CD4-positive, alpha-beta T cell treated with Interleukin-15 for 1 hour (primary cell): ENCODE results near the gene SLCO1B1.
"Not testable (repeated sequence)": the region's sequence is repeated elsewhere in the genome, so short reads cannot be mapped to it uniquely, and the experiment has no call there.

ENCODE experiments used
- DNase-seq: peaks from one replicate; pipeline ENCODE4 v3.0.0-alpha.2; 2020

The SLCO1B1 gene, protein sequence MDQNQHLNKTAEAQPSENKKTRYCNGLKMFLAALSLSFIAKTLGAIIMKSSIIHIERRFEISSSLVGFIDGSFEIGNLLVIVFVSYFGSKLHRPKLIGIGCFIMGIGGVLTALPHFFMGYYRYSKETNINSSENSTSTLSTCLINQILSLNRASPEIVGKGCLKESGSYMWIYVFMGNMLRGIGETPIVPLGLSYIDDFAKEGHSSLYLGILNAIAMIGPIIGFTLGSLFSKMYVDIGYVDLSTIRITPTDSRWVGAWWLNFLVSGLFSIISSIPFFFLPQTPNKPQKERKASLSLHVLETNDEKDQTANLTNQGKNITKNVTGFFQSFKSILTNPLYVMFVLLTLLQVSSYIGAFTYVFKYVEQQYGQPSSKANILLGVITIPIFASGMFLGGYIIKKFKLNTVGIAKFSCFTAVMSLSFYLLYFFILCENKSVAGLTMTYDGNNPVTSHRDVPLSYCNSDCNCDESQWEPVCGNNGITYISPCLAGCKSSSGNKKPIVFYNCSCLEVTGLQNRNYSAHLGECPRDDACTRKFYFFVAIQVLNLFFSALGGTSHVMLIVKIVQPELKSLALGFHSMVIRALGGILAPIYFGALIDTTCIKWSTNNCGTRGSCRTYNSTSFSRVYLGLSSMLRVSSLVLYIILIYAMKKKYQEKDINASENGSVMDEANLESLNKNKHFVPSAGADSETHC

DNA sequence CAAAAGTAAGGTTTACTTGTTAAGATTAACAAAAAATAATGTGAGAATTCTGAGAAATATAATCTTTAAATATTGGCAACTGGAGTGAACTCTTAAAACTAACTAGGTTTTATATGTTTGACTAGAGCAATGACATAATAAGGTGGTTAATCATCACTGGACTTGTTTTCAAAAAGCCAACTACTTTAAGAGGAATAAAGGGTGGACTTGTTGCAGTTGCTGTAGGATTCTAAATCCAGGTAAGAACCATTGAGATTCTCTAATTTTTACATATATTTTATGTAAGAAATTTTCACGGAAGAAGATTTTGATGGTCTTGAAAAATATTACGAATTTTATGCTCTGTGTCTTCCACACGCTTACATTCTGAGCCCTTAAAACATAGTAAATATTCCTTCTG is at the start of gene SLCO1B1:
Gene SLCO1B1, plus strand, starts transcription at position 197 of the 400 bp plus-strand sequence. CDS start 10,381 bp downstream, outside the sequence.
- DNase-seq, result no peak

DNA sequence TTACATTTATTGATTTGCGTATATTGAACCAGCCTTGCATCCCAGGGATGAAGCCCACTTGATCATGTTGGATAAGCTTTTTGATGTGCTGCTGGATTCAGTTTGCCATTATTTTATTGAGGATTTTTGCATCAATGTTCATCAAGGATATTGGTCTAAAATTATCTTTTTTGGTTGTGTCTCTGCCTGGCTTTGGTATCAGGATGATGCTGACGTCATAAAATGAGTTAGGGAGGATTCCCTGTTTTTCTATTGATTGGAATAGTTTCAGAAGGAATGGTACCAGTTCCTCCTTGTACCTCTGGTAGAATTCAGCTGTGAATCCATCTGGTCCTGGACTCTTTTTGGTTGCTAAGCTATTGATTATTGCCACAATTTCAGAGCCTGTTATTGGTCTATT is 46.2 kb upstream of the SLCO1B1 start:
- not testable (repeated sequence) for DNase-seq

DNA sequence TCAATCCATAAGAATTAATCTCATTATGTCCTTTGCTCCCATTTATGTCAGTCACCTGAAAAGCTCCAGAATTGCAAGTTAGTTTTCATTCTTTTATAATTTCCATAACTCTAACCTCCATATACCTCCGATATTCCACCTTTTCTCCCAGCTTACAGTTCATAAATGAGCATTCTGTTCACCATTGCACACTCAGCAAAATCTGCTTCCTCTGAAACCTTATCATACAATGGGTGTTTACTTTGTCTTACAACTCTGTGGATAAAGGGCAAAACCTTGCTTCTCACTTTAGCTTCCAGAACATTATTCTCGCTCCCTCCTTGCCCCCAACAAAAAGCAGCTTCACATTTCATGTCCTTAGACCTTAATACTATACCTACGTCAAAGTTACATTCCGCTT is 19.3 kb upstream of the SLCO1B1 start:
- no peak for DNase-seq

DNA sequence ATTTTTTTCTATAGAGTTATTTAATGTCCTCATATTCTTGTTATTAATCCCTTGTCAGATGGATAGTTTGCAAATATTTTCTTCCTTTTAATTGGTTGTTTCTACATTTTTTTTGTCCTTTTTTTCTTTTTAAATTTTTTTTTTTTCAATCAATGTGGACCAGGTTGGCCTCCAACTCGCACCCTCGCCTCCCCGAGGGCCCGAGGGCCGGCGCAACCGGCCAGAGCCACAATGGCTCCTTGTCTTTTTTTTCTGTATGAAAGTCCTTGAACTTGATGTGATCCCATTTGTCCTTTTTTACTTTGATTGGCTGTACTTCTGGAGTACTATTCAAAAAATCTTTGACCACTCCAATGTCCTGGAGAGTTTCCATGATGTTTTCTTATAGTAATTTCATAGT is 17.7 kb upstream of the SLCO1B1 start:
- no peak for DNase-seq

DNA sequence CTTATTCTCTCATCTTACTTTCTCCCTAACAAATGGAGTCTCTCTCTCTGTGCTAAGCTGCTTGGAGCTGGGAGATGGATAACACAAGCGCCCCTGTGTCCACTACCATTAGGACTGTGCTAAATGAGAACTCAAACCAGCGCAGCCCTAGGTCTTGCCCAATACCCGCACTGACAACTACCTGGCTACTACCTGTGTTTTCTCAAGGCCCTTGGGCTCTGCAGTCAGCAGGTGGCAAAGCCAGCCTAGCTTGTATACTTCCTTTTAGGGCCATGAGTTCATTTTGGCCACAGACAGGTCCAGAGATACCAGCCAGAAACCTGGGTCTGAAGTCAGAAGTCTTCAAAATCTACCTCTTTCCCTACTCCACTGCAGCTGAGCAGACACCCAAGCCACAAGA is 13.0 kb upstream of the SLCO1B1 start:
- no peak for DNase-seq

DNA sequence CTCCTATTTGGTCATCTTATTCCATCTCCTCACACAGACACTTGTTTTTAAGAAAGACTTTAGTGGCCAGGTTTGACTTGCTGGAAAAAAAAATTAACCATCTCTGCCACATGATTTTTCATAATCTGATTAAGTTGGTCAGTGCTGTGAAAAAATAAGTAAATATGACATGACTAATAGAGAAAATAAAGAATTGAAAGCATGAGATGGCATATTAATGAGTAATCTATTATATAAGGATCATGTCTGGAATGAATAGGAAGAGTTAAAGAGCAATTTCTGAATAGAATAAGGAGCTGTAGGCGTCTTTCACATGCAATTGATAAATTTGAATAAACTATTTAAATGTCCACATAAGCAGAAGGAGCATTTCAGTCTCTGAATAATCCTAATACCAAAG is 12.2 kb upstream of the SLCO1B1 start:
- DNase-seq, result no peak

DNA sequence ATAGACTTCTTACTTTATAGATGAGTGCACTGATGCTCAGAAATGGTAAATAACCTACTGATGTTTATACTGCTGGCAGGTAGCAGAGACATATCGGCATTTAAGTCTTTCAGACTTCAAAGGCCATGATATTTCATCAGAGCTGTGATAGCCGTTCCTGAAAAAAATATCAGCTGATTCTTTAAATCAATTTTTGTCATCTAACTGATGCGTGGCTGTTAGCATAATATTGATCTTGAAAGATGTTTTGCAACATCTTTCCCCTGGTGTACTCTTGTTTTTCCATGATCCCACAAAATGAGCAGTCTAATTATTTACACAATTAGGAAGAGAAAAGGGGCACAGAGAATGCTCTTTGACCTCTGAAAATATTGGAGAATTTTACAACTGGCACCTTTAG is 1.6 kb upstream of the SLCO1B1 start:
- no peak for DNase-seq

DNA sequence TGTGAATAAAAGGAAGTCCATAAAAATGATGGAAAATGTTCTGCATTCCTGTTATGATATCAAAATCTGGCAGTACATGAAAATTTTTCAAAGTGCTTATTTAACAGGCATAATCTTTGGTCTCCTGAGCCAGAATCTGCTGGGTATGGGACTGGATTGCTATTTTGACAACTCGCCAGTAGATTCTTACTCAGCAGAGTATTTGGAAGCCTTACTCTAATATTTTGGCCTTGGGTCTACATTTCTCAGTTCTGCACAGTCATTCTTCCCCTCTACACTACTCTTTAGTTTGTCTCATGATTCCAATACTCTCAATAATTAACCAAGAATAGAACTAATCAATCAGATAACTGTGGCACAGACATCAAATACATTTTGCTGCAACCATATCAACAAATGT is 1.1 kb upstream of the SLCO1B1 start:
- DNase-seq, result no peak

DNA sequence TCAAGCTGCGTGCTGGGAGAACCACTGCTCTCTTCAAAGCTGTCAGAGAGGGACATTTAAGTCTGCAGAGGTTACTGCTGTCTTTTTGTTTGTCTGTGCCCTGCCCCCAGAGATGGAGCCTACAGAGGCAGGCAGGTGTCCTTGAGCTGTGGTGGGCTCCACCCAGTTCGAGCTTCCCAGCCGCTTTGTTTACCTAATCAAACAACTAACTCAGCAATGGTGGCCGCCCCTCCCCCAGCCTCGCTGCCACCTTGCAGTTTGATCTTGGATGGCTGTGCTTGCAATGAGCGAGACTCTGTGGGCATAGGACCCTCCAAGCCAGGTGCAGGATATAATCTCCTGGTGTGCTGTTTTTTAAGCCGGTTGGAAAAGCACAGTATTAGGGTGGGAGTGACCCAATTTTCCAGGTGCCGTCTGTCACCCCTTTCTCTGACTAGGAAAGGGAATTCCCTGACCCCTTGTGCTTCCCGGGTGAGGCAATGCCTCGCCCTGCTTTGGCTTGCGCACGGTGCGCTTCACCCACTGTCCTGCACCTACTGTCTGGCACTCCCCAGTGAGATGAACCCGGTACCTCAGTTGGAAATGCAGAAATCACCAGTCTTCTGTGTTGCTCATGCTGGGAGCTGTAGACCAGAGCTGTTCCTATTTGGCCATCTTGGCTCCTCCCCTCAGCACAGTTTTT is 6.5 kb downstream of the SLCO1B1 start:
- DNase-seq, result not testable (repeated sequence)

DNA sequence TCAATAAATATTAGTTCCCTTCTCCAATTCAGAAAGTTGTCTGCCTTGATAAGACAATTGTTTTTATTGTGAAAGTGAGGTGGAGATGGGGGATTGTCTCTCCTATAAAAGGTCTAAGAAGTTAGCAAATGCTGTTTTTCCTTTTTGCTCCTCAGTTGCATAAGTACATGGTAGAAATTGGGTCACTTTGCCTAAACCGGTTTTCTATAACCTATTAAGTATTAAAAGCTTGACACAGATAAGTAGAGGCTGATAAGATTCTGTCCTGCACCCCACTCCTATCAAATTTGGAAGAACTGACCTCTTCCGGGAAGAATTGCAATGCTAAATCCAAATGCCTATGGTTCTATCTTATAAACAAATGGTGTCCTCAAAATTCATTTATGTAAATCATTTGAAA is 7.0 kb downstream of the SLCO1B1 start:
- DNase-seq, result no peak

DNA sequence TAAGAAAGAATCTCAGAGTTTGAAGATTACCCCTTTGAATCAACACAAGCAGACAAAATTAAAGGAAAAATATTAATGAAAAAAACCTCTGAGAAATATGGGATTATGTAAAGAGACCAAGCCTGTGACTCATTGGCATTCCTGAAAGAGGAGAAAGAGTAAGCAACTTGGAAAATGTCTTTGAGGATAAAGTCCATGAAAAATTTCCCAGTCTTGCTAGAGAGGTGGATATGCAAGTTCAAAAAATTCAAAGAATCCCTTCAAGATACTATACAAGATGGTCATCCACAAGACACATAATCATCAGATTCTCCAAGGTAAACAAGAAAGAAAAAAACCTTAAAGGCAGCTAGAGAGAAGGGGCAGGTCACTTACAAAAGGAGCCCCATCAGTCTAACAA is 13.3 kb downstream of the SLCO1B1 start:
- DNase-seq, result no peak

DNA sequence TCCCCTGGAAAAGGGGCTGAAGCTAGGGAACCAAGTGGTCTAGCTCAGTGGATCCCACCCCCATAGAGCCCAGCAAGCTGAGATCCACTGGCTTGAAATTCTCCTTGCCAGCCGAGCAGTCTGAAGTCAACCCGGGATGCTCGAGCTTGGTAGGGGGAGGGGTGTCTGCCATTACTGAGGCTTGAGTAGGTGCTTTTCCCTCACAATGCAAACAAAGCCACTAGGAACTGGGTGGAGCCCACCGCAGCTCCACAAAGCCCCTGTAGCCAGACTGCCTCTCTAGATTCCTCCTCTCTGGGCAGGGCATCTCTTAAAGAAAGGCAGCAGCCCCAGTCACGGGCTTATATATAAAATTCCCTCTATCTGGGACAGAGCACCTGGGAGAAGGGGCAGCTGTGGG is 18.9 kb downstream of the SLCO1B1 start:
- not testable (repeated sequence) for DNase-seq

DNA sequence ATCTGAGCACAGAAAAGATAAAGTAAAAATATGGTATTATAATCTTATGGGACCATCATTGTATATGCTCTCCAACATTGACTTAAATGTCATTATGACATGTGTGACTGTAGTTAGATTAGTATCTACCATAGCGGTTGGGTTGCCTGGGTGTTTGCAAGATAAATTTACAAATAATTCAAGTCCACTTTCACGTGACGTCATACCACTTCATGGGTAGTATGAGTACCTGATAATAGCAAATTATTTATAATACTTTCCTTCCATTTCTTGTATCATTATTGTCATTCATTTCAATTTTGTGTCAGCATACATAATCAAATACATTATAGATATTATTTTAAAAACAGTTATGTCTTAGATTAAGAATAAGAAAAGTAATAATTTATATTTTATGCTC is 20.2 kb downstream of the SLCO1B1 start:
- DNase-seq, result no peak

DNA sequence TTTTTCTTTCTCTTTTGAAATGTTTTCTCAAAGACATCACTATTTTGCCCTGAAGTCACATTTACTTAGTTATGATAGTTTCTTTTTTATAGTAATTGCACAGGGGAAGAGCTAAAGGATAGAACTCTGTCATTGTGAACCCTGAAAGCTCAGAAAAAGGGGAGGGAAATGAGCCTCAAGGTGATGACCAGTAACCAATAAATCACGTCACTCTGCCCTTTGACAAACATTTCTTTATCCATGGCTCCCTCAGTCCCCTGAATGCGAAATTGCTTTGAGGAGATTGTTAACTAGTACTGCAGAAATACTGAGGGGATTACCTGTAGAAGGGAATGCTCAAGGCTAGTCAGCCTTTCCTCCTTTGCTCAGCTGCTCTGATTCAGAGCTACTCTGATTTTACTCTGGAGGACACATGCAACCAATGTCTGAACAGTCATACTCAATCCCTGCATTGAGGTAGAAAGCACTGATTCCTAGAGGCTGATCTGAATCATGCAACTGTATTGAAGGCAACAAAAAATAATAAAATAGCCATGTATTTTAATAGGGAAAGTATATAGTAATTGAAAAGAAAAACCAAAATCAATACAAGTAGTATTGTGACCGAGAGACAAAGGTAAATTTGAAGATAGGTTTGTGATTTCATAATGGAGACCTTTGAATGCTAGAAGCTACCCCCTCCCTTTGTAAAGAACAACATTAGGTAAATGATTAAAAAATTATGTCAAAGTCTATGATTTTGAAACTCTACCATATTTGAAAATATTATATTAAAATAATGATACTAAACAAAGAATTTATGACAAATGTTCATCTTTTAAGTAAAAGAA is 24.7 kb downstream of the SLCO1B1 start:
- no peak for DNase-seq

DNA sequence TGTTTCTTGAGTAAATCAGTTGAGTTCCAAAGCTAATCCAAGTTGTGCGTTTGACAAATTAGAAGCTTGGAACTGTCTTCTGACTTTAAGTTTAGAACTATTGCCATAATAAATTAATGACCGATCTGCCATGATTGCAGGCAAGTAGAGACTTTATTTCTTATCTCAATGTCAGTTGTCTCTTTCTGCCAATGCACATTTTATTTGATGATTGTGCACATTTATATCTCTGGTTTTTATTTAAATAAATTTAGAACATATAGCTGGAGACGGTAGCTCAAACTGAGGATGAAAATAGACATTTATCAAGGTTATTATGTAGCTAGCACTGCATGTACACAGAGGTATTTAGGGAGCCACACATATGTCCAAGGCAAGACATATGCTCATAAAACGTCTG is 34.1 kb downstream of the SLCO1B1 start:
- no peak for DNase-seq

DNA sequence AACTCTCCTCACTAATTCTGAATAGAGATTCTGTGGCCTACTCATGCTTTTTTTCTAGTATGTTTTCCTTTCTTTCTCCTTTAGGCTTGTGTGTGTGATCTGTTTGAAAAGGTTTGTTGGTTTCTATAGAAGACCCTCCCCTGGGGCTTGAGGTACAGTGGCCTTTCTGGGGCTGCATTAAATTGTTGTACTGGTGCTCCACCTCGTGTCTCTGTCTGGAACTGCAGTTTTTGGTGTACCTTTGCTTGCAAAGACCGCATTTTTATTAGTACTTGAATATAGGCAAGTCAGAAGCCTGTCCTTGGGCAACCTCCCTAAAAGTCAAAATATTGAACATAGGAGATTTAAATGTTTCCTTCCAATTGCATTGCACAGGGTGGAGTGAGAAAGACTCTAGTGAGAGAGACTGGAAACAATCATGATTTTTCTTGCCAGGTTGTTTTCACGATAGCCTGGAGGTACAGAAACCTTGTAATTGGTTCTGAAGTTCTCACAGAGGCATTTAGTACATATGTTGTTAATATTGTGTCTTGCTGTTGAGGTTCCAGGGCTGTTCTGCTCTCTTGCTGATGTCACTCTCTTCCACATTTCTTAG is 39.0 kb downstream of the SLCO1B1 start:
- DNase-seq, result no peak

DNA sequence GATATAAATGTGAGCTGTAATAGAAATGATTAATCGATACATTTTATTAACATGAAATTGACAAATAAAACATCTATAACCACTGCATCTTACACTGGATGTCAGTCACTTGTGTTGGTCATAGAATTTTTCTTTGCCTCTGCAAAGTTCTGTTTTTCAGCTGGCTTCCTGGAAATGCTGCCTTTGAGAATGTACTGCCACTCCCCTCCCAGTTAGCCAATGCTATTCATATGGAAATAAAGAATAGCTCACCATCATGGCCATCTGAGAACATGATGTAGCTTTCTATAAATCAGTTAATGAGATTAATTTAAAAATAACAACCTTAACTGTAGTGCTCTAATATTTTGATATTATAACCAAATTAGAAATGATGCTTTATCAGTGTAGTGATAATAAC is 41.1 kb downstream of the SLCO1B1 start:
- no peak for DNase-seq

DNA sequence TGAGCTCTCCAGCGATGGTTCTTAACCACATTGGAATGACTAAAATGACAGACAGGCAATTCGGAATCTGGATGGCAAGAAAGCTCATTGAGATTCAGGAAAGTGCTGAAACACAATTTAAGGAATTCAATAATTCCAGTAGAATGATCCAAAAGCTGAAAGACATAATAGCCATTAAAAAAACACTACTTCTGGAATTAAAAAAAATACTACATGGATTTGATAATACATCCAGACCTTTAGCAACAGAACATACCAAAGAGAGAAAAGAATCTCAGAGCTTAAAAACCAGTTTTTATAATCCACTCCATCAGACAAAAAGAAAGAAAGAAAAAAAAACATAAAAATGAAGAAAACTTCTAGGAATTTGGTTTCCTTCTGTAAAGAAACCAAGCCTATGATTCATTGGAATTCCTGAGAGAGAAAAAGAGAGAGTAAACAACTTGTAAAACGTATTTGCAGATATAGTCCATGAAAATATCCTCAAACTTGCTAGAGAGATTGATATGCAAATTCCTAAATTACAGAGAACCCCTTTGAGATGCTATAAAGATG is 52.8 kb downstream of the SLCO1B1 start:
- no peak for DNase-seq

DNA sequence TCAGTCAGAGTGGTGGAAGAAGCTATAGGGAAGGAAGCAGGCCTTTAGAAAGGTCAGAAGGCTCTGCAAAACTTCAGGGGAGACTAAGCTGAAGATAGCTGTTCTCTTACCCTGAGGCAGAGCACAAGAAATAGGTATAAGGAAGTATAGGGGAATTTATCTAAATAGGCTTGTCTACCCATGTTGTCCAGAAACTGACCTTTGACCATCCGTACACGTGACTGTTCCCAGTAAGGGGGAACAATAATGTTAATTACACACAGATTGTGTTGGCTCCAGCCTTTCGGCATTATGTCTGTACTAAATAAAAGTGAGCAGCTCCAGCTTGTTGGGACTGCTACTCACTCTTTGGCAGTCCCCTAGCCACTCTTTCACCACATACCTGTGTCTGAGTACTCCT is 59.0 kb downstream of the SLCO1B1 start:
- DNase-seq, result no peak

DNA sequence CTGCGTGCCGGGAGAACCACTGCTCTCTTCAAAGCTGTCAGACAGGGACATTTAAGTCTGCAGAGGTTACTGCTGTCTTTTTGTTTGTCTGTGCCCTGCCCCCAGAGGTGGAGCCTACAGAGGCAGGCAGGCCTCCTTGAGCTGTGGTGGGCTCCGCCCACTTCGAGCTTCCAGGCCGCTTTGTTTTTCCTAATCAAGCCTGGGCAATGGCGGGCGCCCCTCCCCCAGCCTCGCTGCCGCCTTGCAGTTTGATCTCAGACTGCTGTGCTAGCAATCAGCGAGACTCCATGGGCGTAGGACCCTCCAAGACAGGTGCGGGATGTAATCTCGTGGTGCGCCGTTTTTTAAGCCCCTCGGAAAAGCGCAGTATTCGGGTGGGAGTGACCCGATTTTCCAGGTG is 83.4 kb downstream of the SLCO1B1 start:
- DNase-seq, result not testable (repeated sequence)

DNA sequence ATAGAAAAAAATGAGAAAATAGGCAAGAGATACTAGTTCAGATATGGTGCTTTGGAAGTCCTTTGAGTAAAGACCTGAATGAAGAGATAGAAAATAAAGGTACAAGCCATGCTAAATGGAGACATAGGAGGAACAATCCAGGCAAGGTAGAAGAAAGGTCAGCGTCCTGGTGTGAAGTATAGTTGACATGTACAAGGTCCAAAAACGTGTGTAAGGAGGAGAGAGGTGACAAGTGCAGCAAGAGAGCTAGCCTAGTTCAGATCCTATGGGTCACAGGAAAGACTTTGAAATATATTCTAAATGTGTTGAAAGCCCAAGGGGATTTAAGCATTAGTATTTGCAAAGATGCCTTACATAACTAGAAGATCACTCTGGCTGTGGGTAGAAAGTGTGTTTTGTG is 88.2 kb downstream of the SLCO1B1 start:
- no peak for DNase-seq

DNA sequence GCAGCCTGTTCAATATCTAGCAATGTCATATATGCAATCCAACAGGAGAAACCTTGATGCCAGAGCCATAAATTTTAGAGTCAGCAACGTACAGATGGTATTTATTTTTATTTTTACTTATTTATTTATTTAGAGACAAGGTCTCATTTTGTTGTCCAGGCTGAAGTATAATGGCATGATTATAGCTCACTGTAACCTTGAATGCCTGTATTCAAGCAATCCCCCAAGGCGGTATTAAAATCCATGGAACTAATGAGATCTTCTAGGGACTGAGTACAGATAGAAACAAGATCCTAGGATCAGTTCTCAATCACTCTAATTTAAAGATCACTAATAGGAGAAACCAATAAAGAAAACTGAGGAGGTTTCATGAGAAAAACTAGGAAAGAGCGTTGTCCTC is 89.3 kb downstream of the SLCO1B1 start:
- no peak for DNase-seq
